Midbrain (tissue), 1 donor: ENCODE data around the gene ANKRD62.
"Not testable (repeated sequence)": the region's sequence is repeated elsewhere in the genome, so short reads cannot be mapped to it uniquely, and the experiment has no call there.

Experiments
- DNase-seq: peaks from one replicate; lab custom pipeline; 2025; lab: John Stamatoyannopoulos, UW

Gene ANKRD62

DNA sequence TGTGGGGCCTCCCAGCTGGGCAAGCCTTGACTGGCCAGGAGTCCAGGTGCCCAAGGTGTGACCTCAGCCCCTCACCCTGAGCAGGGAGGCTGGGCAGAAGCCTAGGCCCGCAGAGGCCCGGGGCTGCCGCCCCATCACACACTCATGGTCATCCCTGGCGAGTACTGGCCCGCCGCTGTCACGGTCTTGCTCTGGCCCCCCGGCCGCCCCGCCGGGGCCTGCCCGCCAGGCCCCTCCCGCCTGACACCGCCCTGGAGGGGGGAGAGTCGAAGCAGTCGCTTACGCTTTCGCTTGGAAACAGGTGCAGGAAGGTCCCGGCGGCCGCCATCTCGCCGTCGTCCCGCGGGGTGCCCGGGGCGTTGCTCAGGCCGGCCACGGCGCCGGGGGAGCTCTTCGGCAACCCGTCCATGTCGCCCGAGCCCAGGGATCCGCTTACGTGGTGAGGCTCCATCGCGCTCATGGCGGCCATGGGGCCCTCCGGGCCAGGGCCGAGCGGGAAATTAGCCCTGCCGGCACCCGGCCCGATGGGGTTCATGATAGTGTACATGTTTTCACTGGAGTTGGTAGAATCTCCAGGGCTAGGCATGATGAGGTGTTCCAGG, 26.6 kb upstream of the ANKRD62 start:
- no peak for DNase-seq

DNA sequence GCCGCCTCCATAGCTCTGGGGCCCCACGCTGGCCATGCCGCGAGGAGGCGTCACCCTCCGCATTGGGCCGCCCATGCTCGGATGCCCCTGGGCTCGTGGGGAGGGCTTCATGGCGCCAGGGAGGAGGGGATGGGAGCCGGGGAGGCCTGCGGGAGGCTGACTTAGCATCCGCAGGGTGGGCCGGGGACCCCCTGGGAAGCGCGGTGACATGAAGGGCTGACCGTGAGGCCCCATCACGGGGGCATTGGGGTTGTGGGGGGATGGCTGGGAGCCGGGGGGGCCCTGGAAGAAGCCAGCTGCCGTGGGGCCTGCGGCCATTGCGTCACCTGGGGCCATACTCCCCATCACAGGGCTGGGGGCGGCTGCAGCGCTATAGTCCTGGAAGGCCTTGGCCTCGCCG, 26.0 kb upstream of the ANKRD62 start:
- DNase-seq, result no peak

DNA sequence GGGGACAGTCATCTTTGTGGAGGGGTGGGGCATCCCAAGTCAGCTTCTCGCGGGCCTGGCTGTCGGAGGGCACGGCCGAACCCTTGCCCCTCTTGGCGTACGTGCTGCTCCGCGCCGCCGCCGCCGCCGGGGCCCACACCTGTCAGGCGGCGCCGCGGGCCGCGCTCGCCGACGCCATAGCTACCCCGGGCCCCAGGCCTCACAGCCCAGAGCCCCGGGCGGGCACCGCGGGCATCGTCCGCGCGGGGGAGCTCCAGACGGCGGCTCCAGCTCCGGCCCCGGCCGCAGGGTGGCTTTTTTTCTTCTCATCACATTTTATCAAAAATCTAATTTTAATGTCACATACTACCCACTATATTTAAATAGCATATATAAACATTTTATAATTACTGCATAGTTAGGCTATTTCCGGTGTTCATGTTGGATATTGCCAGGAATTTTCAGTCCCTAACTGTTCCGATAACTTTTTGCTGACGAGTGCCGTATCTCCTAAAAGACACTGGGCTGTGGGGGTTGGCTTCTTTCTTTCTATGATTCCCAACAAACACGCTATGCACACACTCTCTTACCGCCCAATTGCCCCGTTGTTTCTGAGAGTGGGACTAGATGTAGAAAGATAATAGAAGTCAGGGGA, 25.2 kb upstream of the ANKRD62 start:
- not testable (repeated sequence) for DNase-seq

DNA sequence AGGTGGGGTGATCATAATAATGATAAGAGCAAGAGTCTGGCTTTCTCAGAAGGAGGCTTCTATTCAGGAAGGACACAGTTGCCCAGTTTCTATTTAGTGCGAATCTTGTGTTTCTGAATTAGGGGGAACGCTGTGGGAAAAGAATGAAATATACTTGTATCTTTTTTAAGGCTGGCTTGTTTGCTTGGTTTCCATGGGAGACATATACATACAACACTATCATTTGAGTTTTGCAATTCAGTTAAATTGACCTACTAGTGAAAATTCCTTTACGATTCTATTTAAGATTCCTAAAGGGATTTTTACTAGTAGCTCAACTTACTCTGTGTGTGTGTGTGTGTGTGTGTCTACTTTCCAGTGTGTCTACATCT, 24.7 kb upstream of the ANKRD62 start:
- DNase-seq, result no peak

DNA sequence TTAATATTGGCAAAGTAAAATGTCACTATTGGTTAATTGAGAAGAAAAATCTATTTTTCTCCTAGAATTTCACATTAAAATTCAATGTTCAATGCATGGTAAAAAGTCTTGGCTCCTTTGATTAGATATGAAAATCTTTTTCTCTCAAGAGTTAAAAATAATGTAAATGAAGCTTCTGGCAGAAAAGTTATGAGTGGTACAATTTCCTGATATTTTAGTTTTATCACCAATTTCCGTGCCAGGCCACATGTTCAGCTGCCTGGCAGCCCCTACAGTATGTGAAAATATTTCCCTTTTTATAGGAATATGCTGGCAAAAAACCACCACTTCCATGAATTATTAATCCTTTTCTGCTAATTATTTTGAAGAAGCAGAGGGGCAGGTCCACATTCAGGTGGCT, 22.6 kb upstream of the ANKRD62 start:
- not testable (repeated sequence) for DNase-seq

DNA sequence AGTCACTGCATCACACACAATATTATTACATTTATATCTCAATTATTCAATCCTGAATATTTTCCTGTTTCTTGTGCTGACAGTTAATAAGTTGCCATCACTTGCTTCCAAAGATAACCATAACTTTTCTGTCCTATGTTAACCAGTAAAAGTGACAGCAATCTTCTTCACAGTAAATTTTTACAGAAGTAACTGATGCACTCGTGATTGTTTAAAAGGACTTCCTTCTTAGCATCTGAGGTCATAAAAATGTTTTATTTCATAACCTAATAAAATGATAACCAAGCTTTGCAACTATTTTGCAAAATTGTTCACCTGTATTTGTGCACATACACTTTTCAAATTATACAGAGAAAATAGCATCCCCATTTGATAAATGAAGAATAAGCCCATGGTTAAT, 20.6 kb upstream of the ANKRD62 start:
- DNase-seq, result no peak

DNA sequence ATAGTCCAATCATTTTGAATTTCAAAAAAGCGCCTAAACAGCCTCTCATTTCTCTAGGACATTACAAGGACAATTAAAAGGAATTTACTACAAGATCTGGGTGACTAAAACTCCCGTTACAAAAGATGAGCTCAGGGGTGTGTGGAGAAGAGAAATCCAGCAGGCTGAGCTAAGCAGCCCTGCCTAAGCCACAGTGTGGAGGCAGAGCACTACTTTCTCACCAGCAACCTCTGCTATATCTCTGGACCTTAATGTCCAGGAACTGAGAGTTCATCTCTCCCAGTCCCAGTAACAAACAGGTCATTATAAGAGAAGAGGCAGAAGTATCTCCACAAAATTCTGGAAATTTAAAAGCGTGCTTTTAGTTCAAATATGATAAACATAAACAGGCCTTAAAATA, 18.9 kb upstream of the ANKRD62 start:
- no peak for DNase-seq

DNA sequence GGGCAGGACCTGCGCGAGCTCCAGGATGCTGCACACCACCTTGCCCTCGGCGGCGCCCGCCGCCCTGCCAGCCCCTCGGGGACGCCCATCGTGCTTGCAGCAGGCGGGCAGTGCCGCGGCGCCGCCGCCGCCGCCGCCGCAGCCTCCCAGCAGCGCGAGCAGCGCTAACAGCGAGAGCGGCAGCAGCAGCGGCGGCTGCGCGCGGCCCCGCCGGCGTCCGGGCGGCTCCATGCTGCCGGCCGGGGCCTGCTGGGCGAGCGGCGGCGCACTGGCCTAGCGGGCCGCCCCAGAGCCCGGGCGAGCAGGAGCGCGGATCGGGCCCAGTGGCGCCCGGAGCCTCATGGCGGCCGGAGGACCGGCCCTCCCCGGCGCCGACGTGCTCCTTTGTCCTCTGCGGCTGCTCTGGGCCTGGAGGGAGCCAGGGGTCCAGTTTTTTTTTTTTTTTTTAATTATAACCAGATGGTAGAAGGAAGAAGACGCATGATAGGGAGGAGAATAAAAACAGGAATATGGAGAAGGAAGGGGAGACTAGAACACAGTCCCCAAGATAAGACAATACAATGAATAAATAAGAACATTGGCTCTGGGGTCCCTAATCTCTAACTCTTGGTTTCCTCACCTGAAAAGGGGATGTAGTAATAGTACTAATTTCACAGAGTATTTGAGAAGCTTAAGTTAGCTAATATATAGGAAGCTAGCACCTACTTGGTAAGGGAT, 17.1 kb upstream of the ANKRD62 start:
- DNase-seq, result peak; percentile 14

DNA sequence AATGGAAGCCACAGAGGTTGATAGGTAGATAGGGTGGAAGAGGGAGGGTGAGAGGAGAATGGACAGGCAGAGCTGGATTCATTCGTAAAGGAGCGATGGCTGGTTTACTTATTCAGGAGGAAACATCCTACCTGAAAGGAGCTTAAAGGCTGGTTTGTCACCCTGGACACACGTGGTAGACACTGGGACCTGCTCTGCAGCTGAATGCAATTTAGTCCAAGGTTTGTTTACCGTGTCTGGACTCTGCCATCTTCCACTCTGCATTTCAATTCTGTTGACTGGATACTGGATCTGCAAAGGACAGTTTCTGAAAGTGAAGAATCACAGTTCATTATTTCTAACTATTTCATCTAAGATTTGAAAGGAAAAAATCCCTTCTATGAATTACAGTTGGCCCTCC, 15.6 kb upstream of the ANKRD62 start:
- not testable (repeated sequence) for DNase-seq

DNA sequence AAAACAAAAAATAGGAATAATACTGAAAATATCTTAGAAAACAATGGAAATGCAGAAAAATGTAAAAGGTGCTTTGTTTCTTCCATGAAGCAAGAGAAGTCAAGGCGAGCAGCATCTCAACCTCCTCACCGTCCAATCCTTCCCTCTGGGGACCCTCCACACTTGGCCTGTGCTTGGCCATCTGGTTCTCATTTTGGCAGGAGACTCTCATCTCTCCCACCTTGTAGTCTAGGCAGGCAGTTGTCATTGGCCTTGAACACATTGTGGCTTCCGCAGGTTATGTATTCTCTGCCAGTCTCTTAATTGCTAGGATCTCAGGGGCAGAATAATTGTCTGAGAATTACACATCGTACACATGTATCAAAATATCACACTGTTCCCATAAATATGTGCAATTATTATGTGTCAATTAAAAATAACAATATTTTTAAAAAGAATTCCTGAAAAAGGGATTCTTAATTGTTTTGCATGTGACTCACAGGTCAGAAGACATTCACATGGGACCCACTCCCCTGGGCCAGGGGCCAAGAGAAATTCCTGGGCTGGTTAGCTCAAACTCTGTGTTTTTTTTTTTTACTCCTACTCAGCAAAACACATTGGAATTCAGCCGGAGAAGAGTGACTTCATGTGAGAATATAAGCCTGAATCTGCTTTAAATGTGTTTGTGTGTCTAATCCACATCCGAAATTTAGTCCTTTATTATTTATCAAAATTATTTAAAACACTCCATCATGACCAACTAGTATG, 14.0 kb upstream of the ANKRD62 start:
- no peak for DNase-seq

DNA sequence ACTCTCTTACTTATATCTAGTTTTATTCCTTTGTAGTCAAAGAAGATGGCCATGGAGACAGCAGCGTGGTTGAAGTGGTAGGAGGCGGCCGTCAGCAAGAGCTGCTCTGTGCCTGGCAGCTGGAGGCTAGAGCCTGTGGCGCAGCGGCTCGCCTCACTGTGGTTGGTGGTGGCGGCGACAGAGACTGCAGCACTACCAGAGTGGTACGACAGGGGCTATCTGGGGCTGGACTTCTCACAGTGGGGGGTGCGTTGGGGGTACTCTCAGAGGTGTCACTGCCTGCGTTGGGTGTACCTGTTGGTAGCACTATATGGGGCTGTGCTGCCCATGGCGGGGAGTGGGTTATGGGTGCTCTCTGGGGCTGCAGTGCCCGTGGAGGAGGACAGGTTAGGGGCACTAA, 8.5 kb upstream of the ANKRD62 start:
- no peak for DNase-seq

DNA sequence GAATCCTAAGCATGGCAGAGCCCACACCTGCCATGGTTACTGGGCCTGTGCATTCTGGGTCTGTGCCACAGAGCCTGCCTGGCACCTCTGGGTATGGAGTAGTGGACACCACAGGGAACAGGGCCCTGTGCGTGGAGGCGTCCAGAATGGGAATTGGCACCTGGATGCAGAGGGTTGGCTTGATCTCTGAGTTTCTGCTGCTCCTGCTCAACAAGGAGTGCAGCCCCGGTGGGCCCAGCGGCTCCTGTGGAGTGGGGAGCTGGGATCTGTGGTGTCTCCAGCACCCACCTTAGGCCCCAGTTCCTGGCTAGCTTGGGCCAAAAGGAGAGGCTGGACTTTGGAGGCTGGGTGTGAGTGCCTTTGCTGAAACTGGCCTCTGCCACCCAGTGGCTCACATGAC, 7.9 kb upstream of the ANKRD62 start:
- DNase-seq, result no peak

DNA sequence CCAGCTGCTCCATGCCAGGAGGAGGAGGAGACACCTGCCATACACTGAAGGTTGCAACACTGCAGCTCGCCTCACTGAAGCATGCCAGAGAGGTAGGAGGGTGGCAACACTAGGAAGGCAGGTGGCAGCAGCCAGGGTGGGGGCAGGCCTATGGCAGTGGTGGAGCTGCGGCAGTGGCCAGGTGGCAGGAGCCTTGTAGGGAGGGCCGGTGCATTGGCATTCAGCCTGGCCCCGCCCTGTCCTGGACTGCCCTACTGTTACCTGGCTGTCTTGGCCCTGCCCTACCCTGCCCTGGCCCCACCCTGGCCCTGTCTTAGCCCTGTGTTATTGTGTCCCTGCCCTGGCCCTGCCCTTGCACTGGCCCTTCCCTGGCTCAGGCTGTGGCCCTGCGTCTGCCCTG, 7.4 kb upstream of the ANKRD62 start:
- DNase-seq, result no peak

DNA sequence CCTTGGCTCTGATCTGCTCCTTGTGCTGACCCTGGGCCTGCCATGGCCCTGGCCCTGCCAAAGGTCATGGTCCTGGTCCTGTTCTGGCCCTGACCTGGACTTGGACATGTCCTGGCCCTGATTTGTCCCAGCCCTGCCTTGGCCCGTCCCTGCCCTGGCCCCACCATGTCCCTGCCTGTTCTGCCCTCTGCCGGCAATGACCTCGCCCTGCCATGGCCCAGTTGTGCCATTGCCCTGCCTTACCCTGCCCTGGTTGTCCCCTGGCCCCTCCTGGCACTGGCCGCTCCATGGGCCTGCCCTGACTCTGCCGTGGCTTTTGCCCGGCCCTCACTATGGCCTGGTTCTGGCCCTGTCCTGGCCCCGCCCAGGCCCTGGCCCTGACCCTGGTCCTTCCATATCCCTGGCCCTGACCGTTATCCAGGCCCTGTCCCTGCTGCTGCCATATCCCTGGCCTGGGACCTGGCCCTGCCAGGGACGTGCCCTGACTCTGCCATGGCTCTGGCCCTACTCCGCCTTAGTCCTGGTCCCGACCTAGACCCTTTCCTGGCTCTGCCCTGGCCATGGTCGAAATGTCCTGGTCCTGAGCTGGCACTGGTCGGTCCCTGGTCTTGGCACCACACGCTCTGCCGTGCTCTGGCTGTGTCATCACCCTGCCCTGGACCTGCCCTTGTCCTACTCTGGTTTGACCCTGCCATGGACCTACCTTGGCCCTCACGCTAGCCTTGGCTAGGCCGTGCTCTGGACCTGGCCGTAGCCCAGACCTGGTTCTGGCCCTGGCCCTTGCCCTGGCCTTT, 6.8 kb upstream of the ANKRD62 start:
- no peak for DNase-seq

DNA sequence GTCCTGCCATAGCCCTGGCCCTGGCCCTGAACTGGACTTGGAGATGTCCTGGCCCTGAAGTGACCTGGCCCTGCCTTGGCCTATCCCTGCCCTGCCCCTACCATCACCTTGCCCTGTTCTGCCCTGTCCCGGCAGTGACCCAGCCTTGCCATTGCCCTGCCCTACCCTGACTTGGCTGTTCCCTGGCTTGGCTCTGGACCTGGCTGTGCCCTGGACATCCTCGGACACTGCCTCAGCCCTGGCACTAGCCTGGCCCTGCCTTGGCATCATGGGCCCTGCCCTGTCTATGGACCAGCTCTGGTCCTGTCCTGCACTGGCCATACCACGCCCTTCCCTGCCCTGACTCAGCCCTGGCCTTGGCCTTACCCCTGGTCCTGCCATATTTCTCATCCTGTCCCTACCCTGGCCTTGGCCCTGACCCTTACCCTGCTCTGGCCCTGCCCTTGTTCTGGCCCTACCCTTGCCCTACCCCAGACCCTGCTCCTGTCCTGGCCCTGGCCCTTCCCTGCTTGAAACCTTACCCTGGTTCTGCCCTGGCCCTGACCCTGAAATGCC, 6.1 kb upstream of the ANKRD62 start:
- no peak for DNase-seq

DNA sequence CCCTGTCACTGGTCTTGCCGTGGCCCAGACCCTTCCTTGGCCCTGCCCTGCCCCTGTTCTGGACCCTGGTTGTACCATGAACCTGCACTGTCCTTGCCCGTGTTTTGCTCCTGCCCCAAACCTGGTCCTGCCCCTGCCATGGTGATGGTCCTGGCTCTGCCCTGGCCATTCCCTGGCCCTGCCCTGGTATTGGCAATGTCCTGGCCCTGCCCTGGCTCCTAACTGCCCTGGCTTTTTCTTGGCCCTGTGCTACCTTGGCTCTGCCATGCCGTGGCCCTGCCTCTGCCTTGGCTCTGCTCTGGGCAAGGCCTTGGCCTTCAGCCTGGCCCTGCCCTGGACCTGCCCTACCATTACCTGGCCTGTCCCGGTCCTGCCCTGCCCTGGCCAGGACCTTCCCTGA, 5.5 kb upstream of the ANKRD62 start:
- no peak for DNase-seq

DNA sequence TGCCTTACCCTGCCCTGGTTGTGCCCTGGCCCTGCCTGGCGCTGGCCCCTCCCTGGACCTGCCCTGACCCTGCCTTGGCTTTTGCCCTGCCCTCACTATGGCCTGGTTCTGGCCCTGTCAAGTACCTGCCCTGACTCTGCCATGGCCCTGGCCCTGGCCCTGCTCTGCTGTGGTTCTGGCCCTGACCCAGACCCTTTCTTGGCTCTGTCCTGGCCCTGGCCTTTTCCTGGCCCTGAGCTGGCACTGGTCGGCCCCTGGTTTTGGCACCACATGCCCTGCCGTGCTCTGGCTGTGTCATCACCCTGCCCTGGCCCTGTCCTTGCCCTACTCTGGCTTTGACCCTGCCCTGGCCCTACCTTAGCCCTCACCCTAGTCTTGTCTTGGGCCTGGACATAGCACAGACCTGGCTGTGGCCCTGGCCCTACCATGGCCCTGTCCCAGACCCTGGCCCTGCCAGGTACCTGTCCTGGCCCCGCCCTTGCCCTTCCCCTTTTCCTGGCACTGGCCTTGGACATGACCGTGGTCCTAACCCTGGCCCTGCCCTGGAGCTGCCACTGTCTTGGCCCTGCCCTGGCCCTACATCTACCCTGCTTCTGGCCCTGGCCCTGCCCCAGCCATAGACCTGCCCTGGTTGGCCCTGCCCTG, 4.8 kb upstream of the ANKRD62 start:
- DNase-seq, result no peak

DNA sequence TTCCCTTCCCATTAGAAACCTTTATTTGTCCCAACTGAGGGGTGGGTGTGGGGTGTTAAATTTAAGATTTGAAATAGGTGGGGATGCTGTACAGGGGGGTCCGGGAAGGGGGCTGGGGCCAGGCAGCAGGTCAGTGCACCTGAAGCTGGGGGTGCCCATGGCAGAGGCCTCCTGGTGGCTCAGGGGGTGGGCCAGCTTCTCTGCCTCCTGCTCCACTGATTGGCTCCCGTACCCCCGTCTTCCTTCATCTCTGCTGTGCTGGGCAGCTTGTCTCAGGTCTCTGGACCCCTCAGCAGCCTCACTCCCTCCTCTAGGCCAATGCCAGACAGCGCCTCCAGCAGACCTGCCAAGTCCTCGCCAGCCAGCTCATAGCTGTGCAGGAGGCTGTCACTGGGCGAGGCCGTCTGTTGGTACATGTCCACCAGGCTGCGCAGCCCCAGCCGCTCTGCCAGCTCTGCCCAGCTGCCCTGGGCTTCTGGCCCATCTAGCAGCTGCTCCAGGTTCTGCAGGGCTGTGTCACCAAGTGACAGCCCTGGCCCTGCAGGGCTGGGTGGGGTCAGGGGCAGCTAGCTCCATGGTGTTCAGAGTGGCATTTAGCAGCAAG, 2.0 kb upstream of the ANKRD62 start:
- DNase-seq, result no peak

DNA sequence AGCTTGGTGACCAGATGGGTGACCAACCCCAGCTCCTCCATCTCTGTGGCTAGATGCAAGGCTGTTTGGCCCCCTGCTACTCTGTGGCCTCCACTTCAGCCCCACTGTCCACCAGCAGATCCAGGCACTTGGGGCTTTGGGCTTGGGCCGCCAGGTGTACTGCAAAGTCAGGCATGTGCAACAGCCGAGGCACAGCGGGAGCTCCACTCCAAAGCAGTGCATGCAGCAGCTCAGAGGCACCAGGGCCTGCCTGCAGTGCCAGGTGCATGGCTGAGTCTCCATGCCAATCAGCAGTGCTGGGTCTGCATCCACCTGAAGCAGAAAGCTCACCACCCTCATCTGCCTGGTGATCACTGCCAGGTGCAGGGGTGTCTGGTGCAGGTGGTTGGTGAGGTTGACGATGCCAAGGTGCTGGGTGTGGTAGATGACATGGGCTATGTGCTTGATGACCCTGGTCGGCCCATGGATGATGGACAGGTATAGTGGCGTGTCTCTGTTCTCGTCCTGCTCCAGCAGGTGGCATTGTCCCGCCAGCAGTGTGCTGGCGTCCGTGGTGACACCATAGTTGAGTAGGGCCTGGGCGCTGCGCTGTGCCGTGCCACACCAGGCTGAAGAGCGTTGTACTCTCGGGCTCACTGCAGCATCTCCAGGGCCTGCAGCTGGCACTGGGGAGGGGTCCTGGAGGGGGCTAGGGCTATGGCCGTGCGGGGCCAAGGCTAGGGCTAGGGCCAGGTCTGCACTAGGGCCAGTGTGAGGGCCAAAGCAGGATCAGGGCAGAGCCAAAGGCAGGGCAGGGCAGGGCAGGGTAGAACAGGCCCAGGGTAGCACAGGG, 1.0 kb upstream of the ANKRD62 start:
- no peak for DNase-seq

DNA sequence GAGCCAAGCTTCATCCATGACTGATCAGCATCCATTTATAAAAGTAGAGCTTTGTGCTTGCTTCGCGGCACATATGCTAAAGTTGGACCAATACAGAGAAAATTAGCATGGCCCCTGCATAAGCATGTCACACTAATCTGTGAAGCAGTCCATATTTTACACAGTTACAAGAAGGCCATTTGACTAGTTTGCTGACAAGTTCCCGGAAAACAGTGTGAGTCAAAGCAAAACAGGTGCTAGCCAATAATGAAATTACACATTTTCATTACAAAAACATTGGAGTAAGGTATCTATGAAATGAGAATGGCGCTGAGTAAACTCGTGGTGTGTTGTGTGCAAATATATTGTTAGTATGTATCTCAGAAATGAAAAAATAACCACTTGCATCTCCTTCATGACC, 4.7 kb downstream of the ANKRD62 start:
- DNase-seq, result no peak
